HG03280 (cell line): Measurements from ENCODE around the gene CSRNP3.
A peak's percentile ranks its signal among the peaks of the same experiment; 100 is the strongest.
"Not testable (repeated sequence)": the region's sequence is repeated elsewhere in the genome, so short reads cannot be mapped to it uniquely, and the experiment has no call there.

Source experiments
- ATAC-seq: cut with Tn5 transposase; IDR thresholded peaks from one replicate; pipeline ENCODE4 v1.9.1; 2021; ENCODE audit warnings: mild to moderate bottlenecking, moderate library complexity; ENCODE audit not compliant: unreplicated experiment

The CSRNP3 gene

GRCh38 chr2:165584126-165584654, 114.7 kb downstream of the CSRNP3 start:
- ATAC-seq, result no peak

GRCh38 chr2:165586019-165586418, 116.5 kb downstream of the CSRNP3 start:
- ATAC-seq, result no peak

GRCh38 chr2:165587335-165587938, 117.9 kb downstream of the CSRNP3 start:
- peak; percentile 70 for ATAC-seq

GRCh38 chr2:165590999-165591398, 121.5 kb downstream of the CSRNP3 start:
- ATAC-seq, result not testable (repeated sequence)

GRCh38 chr2:165593081-165593480, 123.6 kb downstream of the CSRNP3 start:
- ATAC-seq, result no peak

- no peak for ATAC-seq
Observed at GRCh38 chr2:165594231-165594934, 124.9 kb downstream of the CSRNP3 start.

- ATAC-seq, result no peak
Observed at GRCh38 chr2:165594935-165595255, 125.4 kb downstream of the CSRNP3 start.

GRCh38 chr2:165596788-165597187, 127.3 kb downstream of the CSRNP3 start:
- ATAC-seq, result no peak

- no peak for ATAC-seq
Observed at GRCh38 chr2:165601065-165601830, 131.8 kb downstream of the CSRNP3 start.

- no peak for ATAC-seq
Observed at GRCh38 chr2:165601928-165602521, 132.5 kb downstream of the CSRNP3 start.

GRCh38 chr2:165609672-165610071, 140.2 kb downstream of the CSRNP3 start:
- ATAC-seq, result no peak

- no peak for ATAC-seq
Observed at GRCh38 chr2:165610591-165611029, 141.1 kb downstream of the CSRNP3 start.

- no peak for ATAC-seq
Observed at GRCh38 chr2:165617741-165618481, 148.4 kb downstream of the CSRNP3 start.

- no peak for ATAC-seq
Observed at GRCh38 chr2:165618806-165619205, 149.3 kb downstream of the CSRNP3 start.

GRCh38 chr2:165621086-165621560, 151.6 kb downstream of the CSRNP3 start:
- ATAC-seq, result no peak

GRCh38 chr2:165623161-165623560, 153.7 kb downstream of the CSRNP3 start:
- ATAC-seq, result no peak

- ATAC-seq, result no peak
Observed at GRCh38 chr2:165623783-165624469, 154.4 kb downstream of the CSRNP3 start.

GRCh38 chr2:165624470-165624800, 154.9 kb downstream of the CSRNP3 start:
- no peak for ATAC-seq

GRCh38 chr2:165627470-165627869, 158.0 kb downstream of the CSRNP3 start:
- ATAC-seq, result no peak

- no peak for ATAC-seq
Observed at GRCh38 chr2:165629776-165630175, 160.3 kb downstream of the CSRNP3 start.
